ENCODE measurements around the gene MEF2C. TPM values are rescaled to one million over a fixed set of nuclear protein-coding genes. Genes with fewer than 3 reads are reported as not detected.

The MEF2C gene
- total and polyA plus RNA-seq, 7 experiments from 2014 or later = 0.07 to 40.0 (median 2.2) TPM

DNA sequence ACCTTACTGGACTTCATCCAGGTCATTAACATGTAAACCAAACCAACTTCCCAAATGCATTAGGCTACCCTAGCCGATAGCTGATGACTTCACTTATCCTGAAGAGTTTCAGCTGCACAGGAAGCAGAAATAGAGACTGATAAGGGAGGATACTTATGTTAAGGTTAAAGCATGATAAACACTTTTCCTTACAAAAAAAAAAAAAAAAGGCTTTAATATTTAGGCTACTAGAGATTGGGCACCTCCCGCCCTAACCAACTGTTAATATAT, 1.6 kb upstream of the MEF2C start:
- intact Hi-C loops (cut with micrococcal nuclease) = loop anchor here in 1 of 2 donors (5.0 to 10.0 kb wide), 4 partner anchors 57 to 1100 kb away; no protein-coding TSS in a partner anchor
- Histone ChIP-seq H3K36me3 (ENCODE audit: control insufficient read depth in 2 of 3, insufficient read depth in 3 of 3, low read length in 3 of 3) (no peaks in the 10 kb centered on the region), H3K9me3 (ENCODE audit: control insufficient read depth in 2 of 3, low read length in 3 of 3) (no peaks in the 10 kb centered on the region), H3K4me1 (ENCODE audit: control insufficient read depth in 2 of 2, insufficient read depth in 2 of 2, low read length in 2 of 2) (peaks cover 0 to 6% of the 10 kb centered on the region in 2 donors), H3K27me3 (ENCODE audit: control insufficient read depth in 2 of 2, insufficient read depth in 2 of 2, low read length in 2 of 2) (peaks cover 0 to 5% of the 10 kb centered on the region in 2 donors), H3K4me3 (ENCODE audit: low read length) (no peak overlapping the region), H3K27ac (ENCODE audit: low read depth, low read length) (no peak overlapping the region)
- ChIA-PET CTCF (interaction anchor here (0.7 kb wide), 1 partner anchor 1577 kb away, joined by 3 read pairs; no protein-coding TSS in a partner anchor), POLR2A (no interaction called here)
- DNase-seq (no peak), ATAC-seq (no peak)
- Mint-ChIP-seq H3K36me3 (no peaks in the 10 kb centered on the region), H3K27ac (no peak overlapping the region), H3K4me1 (peaks cover 17 to 29% (median 27%) of the 10 kb centered on the region in 7 donors), H3K9me3 (peaks cover 0 to 1% (median 0%) of the 10 kb centered on the region in 11 donors), H3K27me3 (peaks cover 46 to 90% (median 56%) of the 10 kb centered on the region in 5 donors), H3K4me3 (peak overlapping the region; percentile 13 to 93 (median 86))

DNA sequence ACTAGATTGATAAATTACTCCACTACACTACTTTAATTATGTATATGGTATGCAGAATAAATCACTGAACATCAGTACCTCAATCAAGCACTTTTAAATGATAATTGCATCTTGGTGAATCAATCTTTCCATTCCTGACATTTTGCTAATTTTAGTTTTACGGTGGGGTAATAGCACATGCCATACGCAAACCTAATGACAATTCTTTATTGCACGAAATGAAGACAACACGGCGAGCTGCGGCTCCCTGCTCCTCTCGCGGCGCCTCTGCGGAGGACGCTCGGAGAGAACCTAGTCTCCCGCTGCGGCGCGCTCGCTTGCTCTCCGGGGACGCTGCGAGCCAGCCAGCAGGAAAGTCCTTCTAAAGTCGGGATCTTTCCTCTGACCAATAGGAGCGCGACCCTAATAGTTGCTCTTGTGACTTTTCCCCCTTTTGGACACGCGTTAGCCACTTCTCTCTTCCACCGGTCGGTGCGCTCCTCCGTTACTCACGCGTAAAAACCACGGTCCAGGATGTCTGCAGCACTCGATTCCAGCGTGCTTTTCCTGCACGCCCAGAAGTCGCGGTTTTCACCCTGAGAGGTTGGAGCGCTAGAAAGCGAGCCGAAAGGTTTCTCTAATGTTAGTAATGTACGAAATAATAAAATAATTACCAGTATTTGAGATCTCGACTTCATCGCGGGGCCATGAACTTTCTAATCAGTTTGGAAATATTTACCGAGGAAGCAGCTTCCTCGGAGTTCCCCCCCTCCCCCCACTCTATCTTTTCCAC, 1.0 kb upstream of the MEF2C start:
- no peak overlapping the region for H3K27ac ChIP-seq (ENCODE audit: low read depth, low read length)
- no peak for DNase-seq
- peak; percentile 33 for ATAC-seq
- ChIA-PET POLR2A (no interaction called here), CTCF (interaction anchor here (0.7 kb wide), 1 partner anchor 1577 kb away, joined by 3 read pairs; no protein-coding TSS in a partner anchor)
- H3K9me3 Mint-ChIP-seq = peaks cover 0 to 1% (median 0%) of the 10 kb centered on the region in 11 donors
- H3K27me3 ChIP-seq (ENCODE audit: control insufficient read depth in 2 of 2, insufficient read depth in 2 of 2, low read length in 2 of 2) = peaks cover 0 to 5% of the 10 kb centered on the region in 2 donors
- H3K4me1 ChIP-seq (ENCODE audit: control insufficient read depth in 2 of 2, insufficient read depth in 2 of 2, low read length in 2 of 2) = peaks cover 0 to 6% of the 10 kb centered on the region in 2 donors
- intact Hi-C loops (cut with micrococcal nuclease) = loop anchor here in 1 of 2 donors (5.0 to 10.0 kb wide), 4 partner anchors 57 to 1099 kb away; no protein-coding TSS in a partner anchor
- peak overlapping the region in 1 of 9 donors; percentile 24 for H3K27ac Mint-ChIP-seq
- H3K4me3 ChIP-seq (ENCODE audit: low read length) = peak overlapping the region; percentile 25
- H3K36me3 ChIP-seq (ENCODE audit: control insufficient read depth in 2 of 3, insufficient read depth in 3 of 3, low read length in 3 of 3) = no peaks in the 10 kb centered on the region
- H3K36me3 Mint-ChIP-seq = no peaks in the 10 kb centered on the region
- H3K27me3 Mint-ChIP-seq = peaks cover 41 to 86% (median 51%) of the 10 kb centered on the region in 5 donors
- no peaks in the 10 kb centered on the region for H3K9me3 ChIP-seq (ENCODE audit: control insufficient read depth in 2 of 3, low read length in 3 of 3)
- H3K4me1 Mint-ChIP-seq = peaks cover 17 to 29% (median 26%) of the 10 kb centered on the region in 7 donors
- H3K4me3 Mint-ChIP-seq = peak overlapping the region; percentile 82 to 93 (median 88)

DNA sequence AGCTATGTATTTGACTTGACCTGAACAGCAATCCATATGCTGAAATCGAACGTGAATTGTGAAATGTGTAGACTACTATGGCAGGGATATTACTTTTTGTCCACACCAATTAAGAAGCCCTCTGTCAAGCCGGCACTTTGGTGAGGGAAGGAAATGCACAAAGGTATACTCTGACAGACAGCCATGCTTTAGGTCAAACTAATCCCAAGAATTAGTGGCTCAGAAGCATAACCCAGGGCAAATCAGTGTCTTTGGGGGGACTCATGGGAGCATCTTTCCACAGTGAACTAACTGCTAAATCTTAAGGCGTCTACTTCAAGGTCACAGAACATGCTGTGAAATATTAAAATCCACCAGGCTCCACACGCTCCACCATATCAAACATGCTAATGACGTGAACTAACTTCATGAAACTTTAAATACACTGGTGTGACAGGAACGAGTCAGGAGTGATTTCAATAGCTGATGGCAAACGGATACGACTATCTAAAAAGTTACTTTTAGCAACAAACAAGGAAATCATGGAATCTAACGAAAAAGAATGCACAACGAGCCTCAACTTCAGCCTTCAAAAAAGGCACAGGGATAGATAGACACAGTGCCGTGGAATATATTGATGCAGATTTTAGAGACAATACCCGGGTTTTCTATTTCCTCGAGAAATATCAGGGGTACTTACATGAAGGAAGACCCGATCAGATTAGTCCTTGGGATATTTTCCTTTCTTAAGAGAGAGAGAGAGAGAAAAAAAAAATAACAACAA, 527 bp downstream of the MEF2C start:
- Histone ChIP-seq H3K9me3 (ENCODE audit: control insufficient read depth in 2 of 3, low read length in 3 of 3) (no peaks in the 10 kb centered on the region), H3K4me1 (ENCODE audit: control insufficient read depth in 2 of 2, insufficient read depth in 2 of 2, low read length in 2 of 2) (peaks cover 0 to 6% of the 10 kb centered on the region in 2 donors), H3K4me3 (ENCODE audit: low read length) (peak overlapping the region; percentile 41), H3K36me3 (ENCODE audit: control insufficient read depth in 2 of 3, insufficient read depth in 3 of 3, low read length in 3 of 3) (no peaks in the 10 kb centered on the region), H3K27ac (ENCODE audit: low read depth, low read length) (no peak overlapping the region), H3K27me3 (ENCODE audit: control insufficient read depth in 2 of 2, insufficient read depth in 2 of 2, low read length in 2 of 2) (peaks cover 0 to 5% of the 10 kb centered on the region in 2 donors)
- intact Hi-C loops (cut with micrococcal nuclease) = loop anchor here in 1 of 2 donors (5.0 to 10.0 kb wide), 4 partner anchors 55 to 1098 kb away; no protein-coding TSS in a partner anchor
- CTCF ChIA-PET = no interaction called here
- H3K27ac Mint-ChIP-seq = no peak overlapping the region
- POLR2A ChIA-PET = no interaction called here
- DNase-seq = no peak
- peaks cover 0 to 1% (median 0%) of the 10 kb centered on the region in 11 donors for H3K9me3 Mint-ChIP-seq
- peaks cover 17 to 29% (median 26%) of the 10 kb centered on the region in 7 donors for H3K4me1 Mint-ChIP-seq
- no peak for ATAC-seq
- H3K27me3 Mint-ChIP-seq = peaks cover 34 to 80% (median 41%) of the 10 kb centered on the region in 5 donors
- H3K36me3 Mint-ChIP-seq = no peaks in the 10 kb centered on the region
- peak overlapping the region; percentile 80 to 94 (median 86) for H3K4me3 Mint-ChIP-seq

DNA sequence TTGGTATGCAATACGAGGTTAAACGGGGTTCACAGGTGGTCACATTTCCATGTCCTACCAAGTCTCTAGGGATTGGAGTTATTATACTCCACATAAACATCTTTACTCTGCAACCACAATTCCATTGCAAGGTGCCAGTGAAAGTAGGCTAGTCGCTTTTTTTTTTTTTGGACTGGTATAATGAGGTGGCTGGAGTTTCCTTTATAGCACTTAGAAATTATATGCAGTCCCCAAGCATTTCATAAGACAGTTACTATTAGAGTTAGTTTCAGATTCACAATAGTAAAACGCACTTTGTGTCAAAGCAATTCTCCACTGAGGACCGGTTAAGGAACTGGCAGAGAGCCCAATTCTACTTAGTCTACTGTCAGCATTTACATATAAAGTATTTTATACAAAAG, 1.4 kb downstream of the MEF2C start:
- no peak overlapping the region for H3K4me3 ChIP-seq (ENCODE audit: low read length)
- POLR2A ChIA-PET = no interaction called here
- peaks cover 0 to 5% of the 10 kb centered on the region in 2 donors for H3K27me3 ChIP-seq (ENCODE audit: control insufficient read depth in 2 of 2, insufficient read depth in 2 of 2, low read length in 2 of 2)
- H3K9me3 ChIP-seq (ENCODE audit: control insufficient read depth in 2 of 3, low read length in 3 of 3) = no peaks in the 10 kb centered on the region
- H3K4me1 ChIP-seq (ENCODE audit: control insufficient read depth in 2 of 2, insufficient read depth in 2 of 2, low read length in 2 of 2) = peaks cover 0 to 6% of the 10 kb centered on the region in 2 donors
- no peak for DNase-seq
- Mint-ChIP-seq H3K36me3 (no peaks in the 10 kb centered on the region), H3K4me1 (peaks cover 17 to 29% (median 26%) of the 10 kb centered on the region in 7 donors), H3K27ac (no peak overlapping the region), H3K9me3 (peaks cover 0 to 1% (median 0%) of the 10 kb centered on the region in 11 donors), H3K27me3 (peaks cover 32 to 73% (median 35%) of the 10 kb centered on the region in 5 donors), H3K4me3 (peak overlapping the region in 1 of 10 donors; percentile 91)
- intact Hi-C loops (cut with micrococcal nuclease) = loop anchor here in 1 of 2 donors (5.0 to 10.0 kb wide), 4 partner anchors 54 to 1097 kb away; no protein-coding TSS in a partner anchor
- H3K36me3 ChIP-seq (ENCODE audit: control insufficient read depth in 2 of 3, insufficient read depth in 3 of 3, low read length in 3 of 3) = no peaks in the 10 kb centered on the region
- CTCF ChIA-PET = no interaction called here
- H3K27ac ChIP-seq (ENCODE audit: low read depth, low read length) = no peak overlapping the region
- ATAC-seq = no peak

DNA sequence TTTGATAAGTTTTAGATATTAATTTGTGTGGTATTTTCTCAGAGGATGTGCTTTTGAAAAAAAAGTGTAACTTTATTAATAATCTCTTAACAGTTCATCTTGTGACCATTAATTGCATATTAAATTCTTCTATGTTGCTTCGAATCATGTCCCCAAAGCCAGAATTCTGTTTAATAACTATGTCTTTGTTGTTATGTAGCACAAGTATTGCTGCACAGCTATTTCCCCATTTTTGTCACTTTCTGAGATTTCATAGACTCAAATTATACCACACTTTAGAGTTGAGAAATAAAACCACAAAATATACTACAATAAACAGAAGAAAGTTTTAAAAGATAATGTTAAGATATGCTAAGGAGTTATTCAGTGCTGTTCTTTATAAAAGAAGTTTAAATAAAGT, 2.8 kb downstream of the MEF2C start:
- no peak overlapping the region for H3K27ac Mint-ChIP-seq
- ChIA-PET CTCF (no interaction called here), POLR2A (no interaction called here)
- Histone ChIP-seq H3K27me3 (ENCODE audit: control insufficient read depth in 2 of 2, insufficient read depth in 2 of 2, low read length in 2 of 2) (peaks cover 0 to 5% of the 10 kb centered on the region in 2 donors), H3K4me3 (ENCODE audit: low read length) (no peak overlapping the region), H3K36me3 (ENCODE audit: control insufficient read depth in 2 of 3, insufficient read depth in 3 of 3, low read length in 3 of 3) (no peaks in the 10 kb centered on the region), H3K4me1 (ENCODE audit: control insufficient read depth in 2 of 2, insufficient read depth in 2 of 2, low read length in 2 of 2) (peaks cover 0 to 6% of the 10 kb centered on the region in 2 donors), H3K27ac (ENCODE audit: low read depth, low read length) (no peak overlapping the region), H3K9me3 (ENCODE audit: control insufficient read depth in 2 of 3, low read length in 3 of 3) (no peaks in the 10 kb centered on the region)
- intact Hi-C loops (cut with micrococcal nuclease) = loop anchor here in 1 of 2 donors (5.0 to 10.0 kb wide), 4 partner anchors 53 to 1095 kb away; no protein-coding TSS in a partner anchor
- ATAC-seq (no peak), DNase-seq (no peak)
- H3K9me3 Mint-ChIP-seq = peaks cover 0 to 1% (median 0%) of the 10 kb centered on the region in 11 donors
- H3K4me3 Mint-ChIP-seq = no peak overlapping the region
- peaks cover 25 to 68% (median 29%) of the 10 kb centered on the region in 5 donors for H3K27me3 Mint-ChIP-seq
- no peaks in the 10 kb centered on the region for H3K36me3 Mint-ChIP-seq
- H3K4me1 Mint-ChIP-seq = peaks cover 17 to 29% (median 26%) of the 10 kb centered on the region in 7 donors

DNA sequence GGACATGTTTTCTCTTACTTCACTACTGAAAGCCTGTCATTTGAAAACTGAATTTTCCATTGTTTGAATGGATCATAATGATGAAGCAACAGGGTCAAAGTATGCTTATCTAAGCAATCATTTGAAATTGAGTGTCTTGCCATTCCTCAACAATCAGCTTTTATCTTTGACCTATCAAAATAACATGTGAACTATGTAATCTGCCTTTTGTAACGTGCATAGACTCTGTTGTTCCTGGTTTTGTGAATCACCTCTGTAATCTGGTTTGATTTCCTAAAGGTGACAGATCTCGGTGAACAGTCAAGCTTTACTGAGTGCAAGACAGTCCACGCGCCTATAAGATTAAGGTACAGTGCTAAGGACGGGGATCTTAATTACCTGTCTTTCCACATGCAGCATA, 3.3 kb downstream of the MEF2C start:
- no peak for ATAC-seq
- intact Hi-C loops (cut with micrococcal nuclease) = loop anchor here in 1 of 2 donors (5.0 to 10.0 kb wide), 4 partner anchors 52 to 1095 kb away; no protein-coding TSS in a partner anchor
- Mint-ChIP-seq H3K27me3 (peaks cover 22 to 63% (median 25%) of the 10 kb centered on the region in 5 donors), H3K36me3 (no peaks in the 10 kb centered on the region), H3K9me3 (peaks cover 0 to 1% (median 0%) of the 10 kb centered on the region in 11 donors), H3K4me3 (no peak overlapping the region), H3K4me1 (peaks cover 17 to 27% (median 26%) of the 10 kb centered on the region in 7 donors), H3K27ac (no peak overlapping the region)
- DNase-seq = no peak
- POLR2A ChIA-PET = no interaction called here
- H3K36me3 ChIP-seq (ENCODE audit: control insufficient read depth in 2 of 3, insufficient read depth in 3 of 3, low read length in 3 of 3) = no peaks in the 10 kb centered on the region
- peaks cover 0 to 5% of the 10 kb centered on the region in 2 donors for H3K27me3 ChIP-seq (ENCODE audit: control insufficient read depth in 2 of 2, insufficient read depth in 2 of 2, low read length in 2 of 2)
- no peak overlapping the region for H3K4me3 ChIP-seq (ENCODE audit: low read length)
- no peak overlapping the region for H3K27ac ChIP-seq (ENCODE audit: low read depth, low read length)
- peaks cover 0 to 6% of the 10 kb centered on the region in 2 donors for H3K4me1 ChIP-seq (ENCODE audit: control insufficient read depth in 2 of 2, insufficient read depth in 2 of 2, low read length in 2 of 2)
- CTCF ChIA-PET = no interaction called here
- H3K9me3 ChIP-seq (ENCODE audit: control insufficient read depth in 2 of 3, low read length in 3 of 3) = no peaks in the 10 kb centered on the region
